NCI-H510A treated with DMSO at 0.1 percent for 48 hours (cell line): ENCODE data around the gene PLK3.
"Not testable (repeated sequence)": the region's sequence is repeated elsewhere in the genome, so short reads cannot be mapped to it uniquely, and the experiment has no call there.

ENCODE experiments used
- DNase-seq: peaks from one replicate; lab custom pipeline; 2025; lab: John Stamatoyannopoulos, UW

The PLK3 gene

DNA sequence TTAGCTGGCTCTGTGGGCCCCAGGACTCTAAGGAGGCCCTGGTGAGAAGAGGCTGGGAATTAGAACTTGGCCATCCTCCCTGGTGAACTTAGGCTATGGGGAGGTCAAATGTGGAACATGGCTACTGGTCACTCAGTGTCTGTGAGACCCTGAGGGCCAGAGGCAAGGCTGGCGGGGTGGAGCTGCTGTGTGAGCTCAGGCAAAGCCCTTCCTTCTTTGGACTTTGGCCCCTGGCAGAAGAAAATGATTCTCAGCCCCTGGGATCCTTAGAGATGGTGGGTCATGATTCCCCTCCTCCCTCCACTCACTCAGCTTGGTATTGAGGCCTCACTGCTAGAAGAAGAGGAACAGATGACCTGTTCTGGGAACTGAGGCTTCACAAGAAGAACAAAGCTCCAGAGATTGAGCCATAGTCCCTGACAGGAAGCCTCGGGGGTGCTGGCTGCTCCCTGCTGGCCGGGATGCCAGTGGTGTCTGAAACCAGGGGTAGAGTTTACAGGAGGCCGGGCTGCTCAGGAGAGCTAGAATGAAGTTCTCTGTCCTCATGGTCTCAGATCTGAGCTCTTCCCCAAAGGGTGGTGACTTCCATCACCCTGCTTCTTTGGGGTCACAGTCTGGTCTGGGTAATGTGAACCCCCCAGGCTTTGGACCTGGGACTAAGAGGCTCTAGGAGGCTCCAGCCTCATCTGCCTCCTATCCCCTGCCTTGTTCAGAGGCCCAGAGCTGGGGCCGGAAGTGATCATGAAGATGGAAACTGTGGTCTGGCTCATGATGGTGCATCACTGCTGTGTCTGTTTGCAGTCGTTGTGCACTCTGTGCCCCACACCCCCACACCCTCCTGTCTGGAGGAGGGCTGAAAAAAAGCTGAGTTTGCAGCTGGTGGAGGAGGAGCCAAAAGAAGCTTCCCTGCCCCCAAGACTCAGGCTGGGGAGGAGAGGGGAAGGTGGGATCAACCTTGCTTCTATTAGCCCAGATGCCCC is 9.1 kb downstream of the PLK3 start:
- no peak for DNase-seq

DNA sequence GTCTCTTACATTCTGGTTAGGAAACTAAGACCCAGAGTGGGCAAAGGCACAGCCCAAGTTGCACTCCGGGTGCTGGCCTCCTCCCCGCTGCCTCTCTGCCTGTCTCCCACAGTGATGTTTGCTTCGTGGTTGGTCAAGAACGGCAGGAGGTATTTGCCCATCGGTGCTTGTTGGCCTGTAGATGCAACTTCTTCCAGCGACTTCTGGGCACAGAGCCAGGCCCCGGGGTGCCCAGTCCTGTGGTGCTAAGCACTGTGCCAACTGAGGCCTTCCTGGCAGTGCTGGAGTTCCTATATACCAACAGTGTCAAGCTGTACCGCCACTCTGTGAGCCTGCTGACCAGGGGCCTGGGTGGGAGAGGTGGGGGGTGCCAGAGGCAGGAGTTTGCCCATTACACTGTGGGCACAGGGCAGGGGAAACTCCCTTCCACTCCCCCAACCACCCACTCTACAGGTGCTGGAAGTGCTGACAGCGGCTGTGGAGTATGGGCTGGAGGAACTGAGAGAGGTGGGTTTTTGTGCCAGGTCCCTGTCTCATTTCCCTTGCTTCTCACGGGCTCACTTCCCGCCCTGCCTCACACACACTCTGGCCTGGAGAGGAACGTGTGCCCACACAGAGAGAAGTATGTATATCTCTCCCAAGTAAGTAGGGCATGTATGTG is 10.1 kb downstream of the PLK3 start:
- DNase-seq: no peak

DNA sequence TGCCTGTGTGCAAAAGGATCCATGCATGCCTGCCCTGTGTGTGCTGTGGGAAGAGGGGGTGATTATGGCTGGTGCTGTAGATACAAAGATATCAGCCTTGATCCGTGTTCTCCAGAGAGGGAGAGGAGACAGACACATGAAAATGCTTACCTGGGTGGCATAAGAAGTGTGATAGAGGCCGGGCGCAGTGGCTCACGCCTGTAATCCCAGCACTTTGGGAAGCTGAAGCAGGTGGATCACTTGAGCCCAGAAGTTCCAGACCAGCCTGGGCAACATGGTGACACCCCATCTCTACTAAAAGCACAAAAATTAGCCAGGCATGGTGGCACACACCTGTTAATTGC is 10.6 kb downstream of the PLK3 start:
- not testable (repeated sequence) for DNase-seq

DNA sequence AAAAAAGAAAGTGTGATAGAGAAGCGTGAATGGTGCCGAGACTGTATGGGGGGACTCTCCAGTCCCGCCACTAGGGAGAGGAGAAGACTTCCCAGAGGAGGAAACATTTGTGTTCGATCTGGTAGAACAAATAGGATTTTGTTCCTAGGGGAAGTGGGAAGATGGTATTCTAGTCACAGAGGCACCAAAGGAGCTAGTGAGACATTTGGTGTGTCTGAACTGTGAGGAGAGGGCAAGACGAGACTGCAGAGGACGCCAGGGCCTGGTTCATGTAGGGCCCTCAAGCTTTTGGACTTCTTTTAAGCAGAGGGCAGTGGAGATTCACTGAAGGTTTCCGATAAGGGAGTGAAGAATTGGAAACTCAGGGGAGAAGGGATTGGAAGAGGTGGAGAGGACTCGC is 11.1 kb downstream of the PLK3 start:
- no peak for DNase-seq

DNA sequence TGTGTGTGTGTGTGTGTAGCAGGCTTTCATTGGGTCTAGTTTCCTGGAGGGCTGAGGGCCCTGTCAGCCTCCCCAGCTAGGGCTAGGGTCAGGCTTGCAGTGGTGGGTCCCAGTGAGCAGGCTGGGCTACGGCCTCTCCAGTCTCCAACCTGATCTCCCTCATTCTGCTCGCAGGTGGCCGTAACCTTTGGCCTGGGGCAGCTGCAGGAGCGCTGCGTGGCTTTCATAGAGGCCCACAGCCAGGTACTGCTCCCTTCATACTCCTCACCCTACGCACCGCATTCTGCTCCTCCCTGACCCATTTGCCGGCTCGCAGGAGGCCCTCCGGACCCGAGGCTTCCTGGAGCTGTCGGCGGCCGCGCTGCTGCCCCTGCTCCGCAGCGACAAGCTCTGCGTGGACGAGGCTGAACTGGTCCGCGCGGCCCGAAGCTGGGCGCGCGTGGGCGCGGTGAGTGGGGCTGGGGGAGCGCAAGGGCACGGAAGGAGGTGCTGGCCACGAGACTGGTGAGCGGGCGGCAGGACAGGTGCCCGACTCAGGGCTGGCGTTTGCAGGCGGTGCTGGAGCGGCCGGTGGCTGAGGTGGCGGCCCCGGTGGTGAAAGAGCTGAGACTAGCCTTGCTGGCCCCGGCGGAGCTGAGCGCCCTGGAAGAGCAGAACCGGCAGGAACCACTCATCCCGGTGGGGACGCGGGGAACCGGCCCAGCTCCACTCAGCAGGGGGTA is 12.8 kb downstream of the PLK3 start:
- DNase-seq: no peak

DNA sequence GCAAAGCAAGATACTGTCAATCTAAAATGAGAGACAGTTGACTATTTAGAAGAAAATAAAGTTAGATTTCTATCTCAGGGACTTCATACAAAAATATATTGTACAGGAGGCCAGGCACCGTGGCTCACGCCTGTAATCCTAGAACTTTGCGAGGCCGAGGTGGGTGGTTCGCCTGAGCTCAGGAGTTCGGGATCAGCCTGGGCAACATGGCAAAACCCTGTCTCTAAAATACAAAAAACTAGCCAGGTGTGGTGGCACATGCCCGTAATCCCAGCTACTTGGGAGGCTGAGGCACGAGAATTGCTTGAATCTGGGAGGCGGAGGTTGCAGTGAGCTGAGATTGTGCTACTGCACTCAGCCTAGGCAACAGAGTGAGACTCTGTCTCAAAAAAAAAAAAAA is 15.7 kb downstream of the PLK3 start:
- not testable (repeated sequence) for DNase-seq

DNA sequence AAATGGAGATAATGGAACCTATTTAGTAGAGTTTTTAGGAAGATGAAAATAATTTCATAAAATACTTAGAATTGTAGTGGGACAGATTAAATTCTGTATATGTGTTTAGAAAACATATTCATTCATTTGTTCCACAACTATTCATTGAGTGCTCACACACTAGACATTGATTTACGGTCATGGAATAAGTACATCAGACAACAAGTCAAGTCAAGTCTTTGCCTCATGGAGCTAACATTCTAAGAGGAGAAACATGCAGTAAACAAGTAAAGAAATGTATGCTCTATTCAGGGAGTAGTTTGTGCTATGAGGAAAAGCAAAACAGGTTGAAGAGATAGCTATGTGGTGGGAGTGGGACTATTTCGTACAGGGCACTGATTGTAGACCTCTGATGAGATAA is 17.1 kb downstream of the PLK3 start:
- DNase-seq: no peak

DNA sequence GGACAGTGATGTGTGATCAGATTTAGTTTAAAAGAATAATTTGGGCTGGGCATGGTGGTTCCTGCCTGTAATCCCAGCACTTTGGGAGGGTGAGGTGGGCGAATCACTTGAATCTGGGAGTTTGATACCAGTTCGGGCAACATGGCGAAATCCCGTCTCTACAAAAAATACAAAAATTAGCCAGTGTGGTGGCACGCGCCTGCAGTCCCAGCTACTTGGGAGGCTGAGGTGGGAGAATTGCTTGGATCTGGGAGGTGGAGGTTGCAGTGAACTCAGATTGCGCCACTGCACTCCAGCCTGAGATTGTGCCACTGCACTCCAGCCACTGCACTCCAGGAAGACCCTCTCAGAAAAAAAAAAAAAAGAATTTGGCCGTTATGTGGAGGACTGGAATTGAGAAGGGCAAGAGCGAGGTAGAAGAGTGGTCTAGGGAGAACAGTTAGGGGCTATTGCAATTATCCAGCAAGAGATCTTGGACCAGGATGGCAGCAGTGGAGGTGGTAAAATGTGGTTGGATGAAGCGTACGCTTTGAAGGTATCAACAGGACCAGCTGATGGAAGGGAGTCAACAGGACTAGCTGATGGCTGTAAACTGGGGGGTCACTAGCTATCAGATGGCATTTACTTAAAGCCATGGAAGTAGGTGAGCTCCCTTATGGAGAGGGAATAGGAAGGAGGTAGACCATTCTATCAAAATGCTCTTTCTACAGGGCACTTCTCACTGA is 17.8 kb downstream of the PLK3 start:
- no peak for DNase-seq

DNA sequence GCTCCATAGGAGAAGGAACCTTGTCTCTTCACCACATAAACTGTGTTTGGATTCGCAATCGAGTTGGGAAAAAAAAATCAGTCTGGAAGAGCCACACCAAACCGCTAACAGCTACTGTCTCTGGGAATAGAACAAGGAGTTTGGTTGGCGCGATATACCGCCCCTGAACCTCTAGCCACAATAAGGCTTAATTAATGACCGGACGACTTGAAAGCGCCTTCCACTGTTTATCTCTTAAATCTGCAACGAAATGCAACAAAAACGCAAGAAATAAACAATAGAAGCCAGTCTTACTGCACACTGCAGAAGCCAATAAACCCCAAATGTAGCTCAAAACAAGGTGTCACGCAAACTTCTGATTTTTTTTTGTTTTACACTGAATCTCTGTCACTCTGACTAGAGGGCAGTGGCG is 19.0 kb downstream of the PLK3 start:
- no peak for DNase-seq

DNA sequence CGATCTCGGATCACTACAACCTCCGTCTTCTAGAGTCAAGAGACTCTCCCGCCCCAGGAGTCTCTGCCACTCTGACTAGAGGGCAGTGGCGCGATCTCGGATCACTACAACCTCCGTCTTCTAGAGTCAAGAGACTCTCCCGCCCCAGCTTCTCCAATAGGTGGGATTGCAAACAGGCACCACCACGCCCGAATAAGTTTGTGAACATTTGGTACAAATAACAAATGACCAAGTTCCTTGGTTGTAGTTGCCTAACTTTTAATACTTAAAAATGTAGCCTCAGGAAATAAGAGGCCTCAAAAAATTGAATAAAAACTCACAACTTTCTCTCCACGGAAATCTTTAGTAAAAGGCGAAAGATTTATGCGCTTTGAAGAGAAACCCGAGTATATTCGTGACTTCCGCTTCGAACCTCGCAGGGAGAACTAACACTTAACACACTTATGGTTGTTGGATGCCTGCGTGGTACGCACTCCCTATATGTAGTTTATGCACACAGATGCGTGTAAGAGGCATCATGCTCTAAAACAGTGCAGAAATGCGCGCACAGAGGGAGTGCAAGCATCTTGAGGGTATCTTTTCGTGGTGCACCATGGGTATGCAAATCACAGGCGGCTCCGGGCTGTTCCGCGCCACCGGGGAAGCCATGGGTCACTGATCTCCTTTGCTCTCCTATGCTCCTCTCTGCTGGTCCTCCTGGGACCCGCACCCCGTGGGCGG is 19.6 kb downstream of the PLK3 start:
- DNase-seq: no peak

DNA sequence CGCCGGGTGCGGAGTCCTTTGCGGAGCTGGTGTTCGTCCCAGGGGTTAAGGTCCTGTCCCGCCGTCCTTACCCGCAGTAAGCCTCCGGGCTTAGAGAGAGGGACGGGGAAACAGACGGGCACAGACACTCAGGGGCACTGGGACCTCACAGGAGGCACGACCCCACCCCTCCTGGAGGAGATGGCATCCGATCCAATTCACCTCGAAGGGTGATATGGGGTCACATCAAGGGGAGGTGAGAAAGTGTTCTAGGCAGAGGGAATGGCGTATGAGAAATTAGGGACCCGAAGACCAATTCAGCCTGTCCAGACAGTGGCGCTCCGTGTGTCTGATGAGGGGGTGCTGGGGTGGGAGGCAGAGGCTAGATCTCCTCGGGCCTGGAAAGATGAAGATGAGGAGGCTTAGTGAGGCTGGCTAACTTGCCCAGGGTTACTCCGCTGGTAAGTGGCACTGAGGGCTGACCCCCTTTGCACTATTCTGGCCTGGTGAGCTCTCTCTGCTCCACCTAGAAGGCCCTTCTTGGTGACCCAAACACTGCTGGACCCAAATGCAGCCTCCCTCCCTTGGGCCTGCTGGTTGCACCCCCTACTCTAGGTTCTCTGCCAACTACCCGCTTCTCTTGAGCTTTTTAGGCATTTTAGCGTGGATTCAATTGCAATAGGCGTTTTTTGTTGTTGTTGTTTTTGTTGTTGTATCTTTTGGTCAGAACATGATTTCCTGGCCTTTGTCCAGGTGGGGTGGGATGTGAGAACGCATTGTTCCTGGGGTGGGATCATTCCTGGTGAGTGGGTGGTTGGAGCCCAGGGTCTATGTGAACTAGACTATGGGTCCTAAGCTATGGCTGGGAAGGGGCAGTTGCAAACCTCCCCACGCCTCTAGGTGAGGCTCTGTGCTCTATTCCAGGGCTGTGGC is 20.4 kb downstream of the PLK3 start:
- DNase-seq: no peak

DNA sequence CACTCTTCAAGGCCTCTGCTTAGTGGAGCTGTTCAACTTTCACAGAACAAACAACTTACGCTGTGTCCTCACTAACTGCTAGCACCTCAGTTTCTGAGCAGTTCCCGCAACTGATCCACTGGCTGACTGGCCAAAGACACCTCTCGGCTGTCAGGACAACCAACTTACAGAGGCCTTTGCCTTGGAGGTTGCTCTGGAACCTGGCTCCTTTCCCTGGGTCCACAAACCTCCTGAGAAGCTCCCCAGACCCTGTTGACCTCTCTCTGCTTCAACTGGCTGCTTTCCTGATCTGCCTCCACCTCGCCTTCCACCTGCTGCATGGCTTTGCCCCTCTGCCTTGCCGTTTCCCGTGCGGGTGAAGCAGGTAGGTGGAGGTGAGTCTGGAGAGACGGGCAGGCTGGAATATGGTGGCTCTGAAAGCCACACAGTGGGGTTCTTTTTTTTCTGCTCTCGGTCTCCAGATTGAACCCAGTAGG is 21.1 kb downstream of the PLK3 start:
- DNase-seq: no peak

DNA sequence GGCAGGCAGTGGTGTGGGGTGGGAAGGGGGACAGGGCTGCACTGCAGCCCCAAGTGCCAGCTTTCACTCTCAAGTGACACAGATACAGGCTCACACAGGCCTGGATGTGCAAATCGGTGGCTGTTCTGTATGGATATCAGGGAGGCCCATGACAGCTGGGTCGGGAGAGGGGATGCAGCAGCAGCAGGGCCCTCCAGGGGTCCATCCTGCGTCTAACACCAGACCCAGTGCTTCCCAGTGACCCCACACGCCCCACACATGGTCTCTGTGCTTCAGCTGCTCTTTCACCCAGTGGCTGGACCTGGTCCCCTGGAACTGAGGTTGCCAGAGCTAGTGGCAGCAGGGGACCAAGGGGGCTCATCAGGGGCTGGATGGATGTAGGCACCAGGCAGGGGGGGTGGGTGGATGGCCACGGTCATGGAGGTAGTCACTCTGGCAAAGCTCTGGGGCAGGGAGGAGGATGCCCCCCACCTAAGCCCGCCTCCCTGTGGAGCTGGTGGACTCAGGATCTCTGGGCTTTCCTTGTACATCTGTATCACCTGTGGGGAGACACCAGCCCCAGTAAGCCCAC is 22.0 kb downstream of the PLK3 start:
- no peak for DNase-seq

DNA sequence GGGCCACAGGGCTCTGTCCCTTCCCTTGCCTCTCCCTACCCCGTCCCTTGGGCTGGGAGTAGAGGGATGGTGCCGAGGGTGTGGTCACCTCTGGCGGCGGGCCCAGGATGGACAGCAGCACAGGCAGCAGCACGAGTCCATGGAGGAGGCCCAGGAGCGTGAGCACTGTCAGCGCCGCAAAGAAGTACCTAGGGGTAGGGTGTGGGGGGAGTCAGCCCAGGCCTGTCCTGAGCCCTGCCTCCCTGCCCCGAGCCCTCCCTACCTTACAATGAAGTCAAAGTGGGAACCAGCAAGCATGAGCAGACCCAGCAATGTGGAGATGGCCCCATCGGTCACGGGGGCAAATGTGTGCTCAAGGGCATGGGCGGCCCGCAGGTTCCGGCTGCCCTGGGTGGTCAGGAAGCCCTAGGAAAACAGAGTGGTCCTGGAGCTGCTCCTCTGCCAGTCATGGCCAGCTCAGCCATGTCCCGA is 22.8 kb downstream of the PLK3 start:
- DNase-seq: no peak

DNA sequence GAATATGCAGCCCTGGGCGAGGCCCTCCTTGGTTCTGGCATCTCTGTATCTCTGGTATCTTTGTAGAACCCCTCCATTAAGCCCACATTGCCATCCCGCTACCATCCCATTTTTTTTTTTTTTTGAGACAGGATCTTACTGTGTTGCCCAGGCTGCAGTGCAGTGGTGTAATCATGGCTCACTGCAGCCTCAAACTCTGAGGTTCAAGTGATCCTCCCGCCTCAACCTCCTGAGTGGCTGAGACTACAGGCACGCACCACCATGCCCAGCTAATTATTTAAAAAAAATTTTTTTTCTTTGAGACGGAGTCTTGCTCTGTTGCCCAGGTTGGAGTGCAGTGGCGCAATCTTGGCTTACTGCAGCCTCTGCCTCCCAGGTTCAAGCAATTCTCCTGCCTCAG is 24.2 kb downstream of the PLK3 start:
- DNase-seq: not testable (repeated sequence)

DNA sequence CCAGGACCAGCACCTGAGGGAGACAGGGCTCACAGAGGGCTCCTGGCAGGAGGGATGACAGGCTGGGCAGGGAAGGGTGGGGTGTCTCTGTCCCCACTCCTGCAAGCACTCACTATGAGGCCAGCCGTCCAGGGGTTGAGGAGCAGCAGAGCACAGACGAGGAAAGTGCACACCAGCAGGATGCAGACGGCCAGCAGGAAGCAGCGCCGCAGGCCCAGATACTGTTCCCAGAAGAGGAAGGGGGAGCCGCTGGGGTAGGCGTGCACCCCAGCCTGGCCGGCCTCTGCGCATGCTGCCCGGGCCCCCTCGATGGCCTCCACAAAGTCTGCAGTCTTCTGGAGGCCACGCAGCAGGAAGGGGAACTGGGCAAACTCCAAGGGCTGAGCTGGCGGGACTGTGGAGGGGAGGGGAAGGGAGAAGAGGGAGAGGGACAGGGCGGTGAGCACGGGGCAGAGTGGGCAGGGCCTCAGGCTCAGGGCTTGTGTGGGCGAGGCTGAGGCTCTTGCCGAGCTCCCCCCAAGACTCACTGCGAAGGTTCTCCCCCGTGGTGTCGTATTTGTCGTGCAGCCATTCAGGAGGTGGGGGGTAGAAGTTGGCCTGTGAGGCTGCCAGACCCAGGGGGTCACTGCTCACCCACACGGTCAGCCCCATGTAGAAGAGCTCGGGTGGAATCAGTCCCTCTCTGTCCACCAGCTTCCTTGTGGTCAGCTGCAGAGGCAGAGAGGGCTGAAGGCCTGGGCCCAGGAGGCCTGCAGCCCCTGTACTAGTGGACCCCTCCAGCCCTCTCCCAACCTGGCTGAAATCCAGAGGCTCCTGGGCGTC is 26.4 kb downstream of the PLK3 start:
- no peak for DNase-seq

DNA sequence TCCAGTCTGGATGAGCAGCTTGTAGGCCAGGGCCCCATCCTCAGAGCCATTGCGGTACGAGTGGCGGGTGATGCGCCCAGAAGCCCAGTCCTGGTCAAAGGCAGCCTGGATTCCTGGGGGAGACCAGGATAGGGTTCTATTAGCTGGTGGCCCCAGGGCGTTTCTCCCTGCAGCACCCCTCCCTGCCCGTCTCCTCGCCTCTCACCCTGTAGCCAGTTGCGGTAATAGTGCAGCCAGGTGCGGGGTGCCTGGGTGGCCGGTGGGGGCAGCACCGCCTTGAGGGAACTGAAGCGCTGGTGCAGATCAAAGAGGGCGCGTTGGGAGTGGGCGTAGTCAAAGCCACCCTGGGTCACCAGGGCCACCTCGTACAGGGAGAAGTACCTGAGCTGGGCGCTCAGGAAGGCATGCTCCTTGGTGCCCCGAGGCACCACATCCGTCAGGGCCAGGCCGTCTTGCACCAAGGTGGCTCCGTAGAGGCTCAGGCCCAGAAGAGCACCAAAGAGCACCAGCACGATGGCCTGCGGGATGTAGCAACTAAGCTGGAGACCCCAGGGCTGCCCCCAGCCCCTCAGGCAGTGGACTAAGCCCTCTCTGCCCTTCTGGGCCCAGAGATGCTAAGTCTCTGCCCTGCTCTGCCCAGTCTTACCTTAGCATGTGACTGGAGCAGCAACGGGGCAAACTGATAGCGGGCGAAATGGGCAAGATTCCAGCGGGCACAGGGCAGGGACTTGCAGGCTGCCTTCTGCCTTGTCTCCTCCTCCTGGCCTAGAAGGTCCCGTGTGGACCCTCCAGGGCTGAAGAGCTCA is 27.2 kb downstream of the PLK3 start:
- DNase-seq: no peak
